HG03571 (cell line): ENCODE data around the gene GYG1.
"Not testable (repeated sequence)": the region's sequence is repeated elsewhere in the genome, so short reads cannot be mapped to it uniquely, and the experiment has no call there.

Source experiments
- ATAC-seq: cut with Tn5 transposase; IDR thresholded peaks from one replicate; pipeline ENCODE4 v1.9.1; 2021; ENCODE audit not compliant: unreplicated experiment

Gene GYG1

DNA sequence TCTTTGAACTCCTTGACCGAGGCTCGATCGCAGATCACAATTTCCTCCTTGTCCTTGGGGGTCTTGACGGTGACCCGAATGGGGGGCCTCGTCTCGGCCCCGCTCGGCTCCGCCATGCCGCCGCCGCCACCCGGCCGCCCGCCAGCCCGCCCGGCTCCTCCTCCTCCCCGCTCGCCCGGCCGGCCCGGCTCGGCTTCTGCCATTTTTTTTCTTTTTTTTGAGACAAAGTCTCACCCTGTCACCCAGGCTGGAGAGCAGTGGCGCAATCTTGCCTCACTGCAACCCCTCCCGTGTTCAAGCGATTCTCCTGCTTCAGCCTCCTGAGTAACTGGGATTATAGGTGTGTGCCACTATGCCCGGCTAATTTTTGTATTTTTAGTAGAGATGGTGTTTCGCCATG is 3.8 kb upstream of the GYG1 start:
- ATAC-seq = not testable (repeated sequence)

DNA sequence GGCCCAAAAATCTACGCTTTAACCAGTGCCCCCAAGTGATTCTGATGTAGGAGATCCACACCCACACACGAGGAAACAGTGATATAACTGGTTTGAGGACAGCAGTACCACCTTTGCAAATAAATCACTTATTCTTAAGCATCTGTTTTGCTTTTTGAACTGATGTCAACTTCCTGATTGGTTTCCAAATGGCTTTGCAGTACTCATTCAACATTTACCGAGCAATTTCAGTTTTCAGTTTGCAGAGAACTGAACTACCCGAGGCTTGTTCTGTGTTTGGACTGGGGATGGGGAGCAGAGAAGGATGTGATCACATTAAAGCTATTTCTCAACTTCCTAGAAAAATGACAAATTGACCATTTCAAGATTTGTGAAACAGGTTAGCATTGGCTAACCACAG is 1.1 kb upstream of the GYG1 start:
- ATAC-seq = peak; percentile 29

DNA sequence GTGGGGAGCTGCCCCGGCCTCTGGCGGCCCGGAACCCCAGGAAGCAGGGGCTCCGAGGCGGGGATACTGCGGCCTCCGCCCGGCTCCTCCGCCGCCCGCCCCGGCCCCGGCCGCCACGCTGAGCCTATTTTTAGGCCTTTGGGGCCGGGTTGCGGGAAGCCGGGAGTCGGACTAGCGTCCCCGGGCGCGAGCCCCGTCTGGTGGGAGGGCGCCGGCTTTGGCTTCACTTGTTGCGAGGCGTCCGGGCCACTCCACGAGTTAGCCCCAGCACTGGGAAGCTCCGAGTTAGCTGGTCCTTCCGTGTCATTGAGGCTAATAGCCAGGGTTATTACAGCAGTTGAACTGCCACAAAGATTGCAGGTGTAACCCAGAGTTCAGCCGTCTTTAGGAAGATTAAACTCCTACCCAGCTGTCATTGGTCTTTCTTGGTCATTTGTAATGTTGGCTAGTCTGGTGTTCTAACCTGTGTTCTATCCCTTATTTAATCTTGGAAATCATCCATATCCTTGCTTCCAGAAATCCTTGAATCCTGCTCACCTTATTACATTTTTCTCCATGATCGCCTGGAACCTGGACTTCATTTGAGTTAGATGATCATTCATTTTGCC is 791 bp downstream of the GYG1 start:
- ATAC-seq = peak; percentile 18

DNA sequence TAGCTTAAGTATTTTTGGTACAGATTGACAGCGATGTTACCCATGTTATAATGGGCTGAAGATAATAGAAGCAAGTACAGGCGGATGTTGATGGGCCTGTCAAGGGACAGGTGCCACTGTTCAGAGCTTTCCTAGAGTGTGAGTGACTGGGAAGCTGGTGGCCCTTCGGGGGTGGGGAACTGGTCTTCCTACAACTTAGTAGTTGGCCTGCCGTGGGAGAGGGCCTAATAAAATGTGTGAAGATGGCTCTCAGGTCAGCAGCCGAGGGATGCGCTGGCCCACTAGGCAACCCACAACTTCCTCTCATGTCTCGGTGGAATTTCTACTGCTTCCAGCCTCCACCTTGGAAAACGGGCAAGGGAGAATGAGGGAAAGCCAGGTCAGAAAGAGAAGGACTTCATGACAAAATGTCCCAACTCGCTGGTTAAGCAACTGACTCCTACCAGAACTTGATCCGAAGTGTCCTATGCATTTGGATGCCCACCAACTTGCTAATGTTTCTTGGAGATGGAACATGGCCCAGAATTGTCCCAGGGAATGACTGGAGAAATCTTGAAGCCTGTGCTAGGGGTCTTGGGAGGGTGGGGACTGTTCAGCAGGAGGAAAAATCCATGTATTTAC is 1.4 kb downstream of the GYG1 start:
- ATAC-seq = no peak

DNA sequence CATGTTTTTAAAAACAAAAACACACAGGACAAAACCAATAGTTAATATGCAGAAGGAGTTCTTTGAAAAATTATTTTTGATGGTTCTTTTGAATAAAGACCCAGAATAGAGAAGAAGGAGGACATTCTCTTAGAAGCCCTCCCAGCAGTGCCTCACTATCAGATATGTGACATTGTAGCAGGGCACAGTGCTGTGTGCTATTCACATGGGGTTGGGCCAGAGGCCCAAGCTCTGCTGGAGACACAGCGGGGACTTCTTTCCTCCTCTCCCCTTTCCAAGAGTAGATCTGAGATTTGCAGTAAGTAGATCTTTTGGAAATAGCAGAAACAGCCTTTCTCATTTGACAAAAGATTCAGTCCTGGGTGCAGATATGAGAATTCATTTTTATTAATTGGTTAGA is 6.3 kb downstream of the GYG1 start:
- ATAC-seq = no peak

DNA sequence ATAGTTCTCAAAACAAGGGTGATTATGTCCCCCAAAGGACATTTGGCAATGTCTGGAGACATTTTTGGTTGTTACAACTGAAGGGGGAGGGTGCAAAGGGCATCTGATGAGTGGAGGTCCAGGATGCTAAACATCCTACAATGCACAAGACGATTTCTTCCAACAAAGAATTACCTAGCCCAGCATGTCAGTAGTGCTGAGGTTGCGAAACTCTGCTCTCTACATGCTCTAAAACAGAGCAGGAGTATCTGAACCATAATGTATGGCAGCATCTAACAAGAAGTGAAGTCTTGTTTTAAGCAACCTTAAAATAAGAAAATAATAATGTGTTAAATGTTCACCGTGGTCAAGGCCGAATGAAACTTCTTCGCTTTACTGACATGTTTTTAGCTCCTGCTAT is 7.0 kb downstream of the GYG1 start:
- ATAC-seq = no peak

DNA sequence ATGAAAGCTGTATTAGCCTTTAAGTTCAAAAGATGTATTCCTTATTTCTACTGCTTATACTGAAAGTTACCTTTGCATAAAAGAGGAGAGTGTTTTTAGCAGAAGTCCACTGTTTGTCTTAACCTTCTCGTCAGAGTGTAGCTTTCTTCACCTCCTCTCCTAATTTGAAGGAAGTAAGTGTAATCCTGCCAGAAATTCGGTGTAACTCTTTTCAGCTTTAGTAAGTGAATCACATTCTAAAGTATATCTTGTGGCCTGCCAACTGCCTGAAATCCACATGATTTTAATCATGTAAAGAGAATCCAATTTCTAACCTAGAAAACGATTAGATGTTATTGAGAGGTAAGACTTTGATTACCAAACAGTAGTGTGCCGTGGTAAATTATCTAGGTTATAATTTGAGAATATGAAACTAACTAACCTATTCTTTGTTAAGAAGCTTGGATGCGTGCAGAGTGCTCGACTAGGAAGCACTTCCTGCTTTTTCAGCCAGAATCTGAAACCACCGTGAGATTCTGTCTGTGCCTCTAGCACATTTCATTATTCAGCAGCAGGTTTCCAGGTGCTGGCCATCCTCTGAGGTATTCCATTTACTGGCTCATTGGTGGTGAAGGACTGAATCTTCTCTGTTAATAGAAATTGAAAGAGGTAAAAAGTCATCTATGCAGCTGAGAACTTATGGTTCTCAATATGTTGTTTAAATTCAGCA is 7.5 kb downstream of the GYG1 start:
- ATAC-seq = no peak

DNA sequence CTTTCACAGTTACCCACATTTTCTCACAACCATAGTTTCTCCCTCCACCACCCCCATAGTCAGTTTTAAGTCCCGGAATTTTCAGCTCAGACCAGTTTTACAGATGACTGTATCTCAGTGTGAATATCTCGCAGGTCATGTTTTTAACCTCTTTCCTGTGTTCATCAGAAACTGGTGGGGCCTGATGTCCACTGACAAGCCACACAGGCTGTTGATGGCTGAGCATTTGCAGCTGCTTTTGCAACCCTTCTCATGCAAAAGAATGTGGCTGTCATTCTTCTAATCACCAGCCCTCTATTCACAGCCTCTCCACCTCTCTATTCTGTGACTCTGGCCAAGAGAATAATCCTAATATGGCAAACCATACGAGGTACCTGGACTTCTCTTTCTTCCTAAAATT is 8.5 kb downstream of the GYG1 start:
- ATAC-seq = no peak

DNA sequence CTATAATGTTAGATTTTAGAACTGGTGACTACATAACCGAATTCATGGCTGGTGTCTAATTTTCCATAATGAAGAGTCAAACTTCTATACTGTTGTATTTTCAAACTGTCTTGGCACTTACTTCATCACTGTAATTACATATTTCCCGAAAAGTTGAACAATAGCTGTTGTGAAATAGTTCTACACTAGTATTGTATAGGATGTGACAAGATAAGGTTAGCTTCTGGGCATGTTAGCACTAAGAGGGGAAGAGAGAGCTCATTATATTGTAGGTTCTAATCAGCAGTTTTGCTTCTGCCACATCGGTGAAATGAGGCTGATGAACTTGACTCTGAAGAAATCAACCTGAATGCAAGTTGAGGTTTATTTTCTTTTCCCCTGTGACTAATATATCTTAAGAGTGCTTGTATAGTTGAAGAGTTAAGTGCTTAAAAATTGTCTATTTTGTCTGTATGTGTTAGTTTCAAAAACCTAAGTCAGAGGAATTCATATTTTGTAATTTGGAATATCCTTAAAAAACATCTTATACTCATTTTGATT is 8.9 kb downstream of the GYG1 start:
- ATAC-seq = no peak

DNA sequence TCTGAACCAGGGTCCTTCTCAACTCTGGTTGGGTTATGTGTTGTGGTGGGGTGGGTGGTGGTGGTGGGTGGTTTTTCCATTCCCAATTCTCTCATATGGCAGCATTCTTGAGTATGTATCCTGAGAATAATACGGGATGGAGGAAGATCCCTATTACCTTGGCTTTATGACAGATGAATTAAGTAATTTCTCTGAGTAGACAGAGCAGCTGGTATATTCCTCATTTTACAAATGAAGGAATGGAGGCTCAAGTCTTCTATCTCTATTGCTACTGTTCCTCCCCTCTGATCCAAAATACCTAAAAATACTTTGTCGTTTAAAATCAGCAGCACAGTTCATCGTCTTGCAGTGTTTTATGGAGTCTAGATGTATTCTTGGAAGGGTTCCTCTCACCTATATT is 10.4 kb downstream of the GYG1 start:
- ATAC-seq = no peak

DNA sequence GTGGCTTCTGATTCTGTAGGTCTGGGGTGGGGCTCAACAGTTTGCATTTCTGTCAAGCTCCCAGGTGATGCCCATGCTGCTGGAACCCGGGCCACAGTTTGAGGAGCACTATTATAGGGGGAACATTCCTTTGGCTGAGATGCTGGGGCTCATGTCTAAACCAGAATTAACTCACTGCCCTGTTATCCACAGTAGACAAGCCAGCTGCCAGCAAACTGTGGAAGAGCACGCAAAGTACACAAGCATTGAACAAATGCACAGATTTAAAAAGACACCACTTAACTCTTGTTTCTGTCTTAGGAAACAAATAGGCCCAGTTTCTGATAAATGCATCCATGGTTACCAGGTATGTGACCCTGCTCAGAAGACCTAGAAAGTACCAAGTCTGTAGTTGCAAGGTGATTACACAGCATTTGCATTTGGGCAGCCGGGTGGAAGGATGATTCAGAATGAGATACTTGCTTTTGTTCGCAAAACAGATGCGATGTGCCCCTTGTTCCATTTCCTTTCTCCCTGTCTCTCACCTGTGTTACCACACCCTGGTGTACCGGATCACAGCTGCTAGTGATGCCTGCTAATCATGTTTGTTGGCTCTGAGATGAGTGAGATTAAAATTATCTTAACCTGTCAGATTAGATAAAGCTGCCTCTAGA is 12.4 kb downstream of the GYG1 start:
- peak; percentile 81 for ATAC-seq

DNA sequence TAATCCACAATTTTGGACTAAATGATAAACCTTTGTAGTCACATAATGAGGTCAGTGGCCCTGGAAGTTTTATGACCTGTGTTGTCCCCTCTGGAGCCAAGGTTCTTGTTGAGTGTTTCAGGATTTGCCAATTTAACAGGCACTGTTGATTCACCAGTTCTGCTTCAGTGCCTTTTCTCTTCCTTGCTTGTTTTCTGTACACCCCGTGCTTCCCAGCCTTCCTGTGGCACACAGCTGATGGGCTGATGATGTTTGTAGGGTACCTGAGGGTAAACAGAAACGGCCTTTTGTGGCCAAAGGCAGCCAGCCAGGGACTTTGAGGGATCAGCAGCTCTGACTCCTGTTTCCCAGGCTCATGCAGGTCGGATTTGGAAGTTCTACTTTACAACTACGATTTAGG is 13.3 kb downstream of the GYG1 start:
- no peak for ATAC-seq

DNA sequence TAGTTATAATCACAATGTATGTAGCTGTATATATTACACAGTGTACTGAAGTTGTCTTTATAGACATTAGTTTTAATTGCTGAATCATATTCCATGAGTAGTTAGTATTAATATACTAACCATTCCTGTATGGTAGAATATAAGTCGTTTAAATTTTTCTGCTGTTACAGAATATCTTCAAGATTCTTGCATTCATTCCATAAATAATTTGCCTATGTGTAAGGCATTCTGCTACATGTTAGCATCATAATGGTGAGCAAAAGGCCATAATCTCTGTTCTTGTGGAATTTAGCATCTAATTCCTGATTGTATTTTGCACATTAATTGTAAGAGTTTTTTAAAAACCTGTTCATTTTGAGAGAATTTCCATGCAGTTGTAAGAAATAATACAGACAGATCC is 14.1 kb downstream of the GYG1 start:
- no peak for ATAC-seq

DNA sequence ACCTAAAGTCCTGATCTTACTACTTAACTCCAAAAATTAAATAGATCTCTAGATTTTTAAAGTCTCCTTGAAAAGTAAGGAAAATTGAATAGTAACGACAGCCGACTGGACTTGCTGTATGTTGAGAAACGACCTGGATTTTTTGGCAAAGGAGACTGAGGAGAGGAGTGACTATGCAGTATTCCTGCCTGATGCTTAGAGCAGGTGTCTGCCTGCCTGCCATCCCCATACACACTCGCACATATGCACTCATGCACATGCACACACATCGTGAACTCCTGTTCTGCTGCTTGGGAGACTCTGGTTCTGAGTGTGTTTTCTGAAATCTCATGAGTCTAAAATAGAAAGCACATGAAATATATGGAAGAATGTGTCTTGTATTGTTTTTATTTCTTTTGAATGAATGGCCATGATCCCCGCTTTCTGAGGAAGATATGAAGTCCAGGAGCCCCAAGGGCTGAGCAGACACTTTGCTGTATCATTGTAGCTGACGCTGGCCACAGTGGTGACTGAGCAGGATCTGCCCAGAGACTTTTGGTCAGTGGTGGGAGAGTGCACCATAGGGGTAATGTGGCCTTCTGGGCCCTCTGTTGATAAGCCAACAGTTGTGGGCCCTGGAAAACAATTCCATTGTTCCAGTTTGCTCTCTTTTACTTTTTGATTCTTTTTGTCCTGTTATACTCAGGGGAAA is 16.4 kb downstream of the GYG1 start:
- ATAC-seq = no peak

DNA sequence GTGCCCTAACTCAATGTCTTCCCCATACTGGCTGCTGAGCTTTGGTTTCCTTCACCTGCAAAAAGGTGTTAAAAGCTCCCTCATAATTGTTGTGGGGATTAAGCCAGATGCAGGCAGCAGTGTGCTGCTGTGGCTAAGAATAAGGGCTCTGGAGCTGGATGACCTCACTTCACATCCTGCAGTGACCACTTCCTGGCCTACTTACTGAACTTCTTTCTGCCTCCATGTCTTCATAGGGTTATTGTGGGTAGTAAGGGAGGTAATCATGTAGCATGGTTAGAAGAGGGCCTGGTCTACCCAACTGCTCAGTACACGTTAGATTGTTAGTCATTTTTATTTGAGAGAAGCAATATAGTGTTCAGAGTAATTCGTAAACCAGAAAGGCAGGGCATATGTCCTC is 18.4 kb downstream of the GYG1 start:
- ATAC-seq = peak; percentile 90

DNA sequence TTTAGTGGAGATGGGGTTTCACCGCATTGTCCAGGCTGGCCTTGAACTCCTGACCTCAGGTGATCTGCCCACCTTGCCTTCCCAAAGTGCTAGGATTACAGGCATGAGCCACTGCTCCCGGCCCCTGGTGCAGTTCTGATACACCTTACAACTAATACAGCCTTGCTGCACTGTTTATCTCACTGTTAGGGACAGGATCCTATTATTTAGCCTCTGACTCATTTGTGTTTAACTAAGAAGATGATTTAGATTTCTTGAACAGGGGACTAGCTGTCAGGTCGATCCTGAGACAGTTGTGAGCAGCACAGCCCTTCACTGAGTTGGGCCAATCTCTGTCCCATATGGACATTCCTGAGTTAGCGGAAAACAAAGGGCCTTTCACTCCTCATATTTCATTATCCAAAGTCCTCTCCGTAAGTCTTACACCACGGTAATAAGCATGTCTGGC is 19.2 kb downstream of the GYG1 start:
- no peak for ATAC-seq

DNA sequence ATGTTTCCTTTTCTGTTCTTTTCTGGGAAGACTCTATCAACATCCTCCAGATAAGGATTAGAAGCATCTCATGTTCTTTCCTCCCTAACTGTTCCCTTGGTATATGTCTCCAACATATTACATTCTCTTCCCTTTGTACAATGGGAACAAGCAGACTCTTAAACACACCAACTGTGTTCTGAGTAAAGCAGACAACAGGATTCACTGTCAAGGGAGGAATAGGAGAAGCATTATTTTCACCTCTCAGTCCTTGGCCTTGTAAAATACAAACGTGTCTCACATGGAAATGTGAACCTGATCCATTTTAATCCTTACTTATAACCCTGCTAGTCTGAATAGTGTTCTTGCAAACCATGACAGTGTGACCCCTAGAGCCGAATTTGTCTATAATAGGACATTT is 19.6 kb downstream of the GYG1 start:
- no peak for ATAC-seq

DNA sequence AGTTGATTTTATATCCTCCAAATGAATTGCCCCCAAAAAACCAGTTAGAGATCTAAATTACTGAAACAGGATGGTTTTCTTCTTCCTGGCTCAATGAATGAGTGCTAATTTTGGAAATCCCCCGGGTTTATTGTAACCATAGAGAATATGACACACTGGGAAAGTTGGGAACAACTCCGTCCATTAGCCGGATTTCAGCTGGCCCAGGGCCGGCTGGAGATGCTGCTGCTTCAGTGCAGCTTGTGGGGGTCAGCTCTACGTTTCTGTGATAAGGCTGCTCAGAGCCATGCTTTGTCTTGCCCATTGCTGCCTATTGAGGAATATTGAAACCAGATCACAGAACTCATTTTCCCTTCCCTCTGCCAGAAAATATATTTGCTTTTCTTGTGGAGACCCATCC is 20.3 kb downstream of the GYG1 start:
- no peak for ATAC-seq

DNA sequence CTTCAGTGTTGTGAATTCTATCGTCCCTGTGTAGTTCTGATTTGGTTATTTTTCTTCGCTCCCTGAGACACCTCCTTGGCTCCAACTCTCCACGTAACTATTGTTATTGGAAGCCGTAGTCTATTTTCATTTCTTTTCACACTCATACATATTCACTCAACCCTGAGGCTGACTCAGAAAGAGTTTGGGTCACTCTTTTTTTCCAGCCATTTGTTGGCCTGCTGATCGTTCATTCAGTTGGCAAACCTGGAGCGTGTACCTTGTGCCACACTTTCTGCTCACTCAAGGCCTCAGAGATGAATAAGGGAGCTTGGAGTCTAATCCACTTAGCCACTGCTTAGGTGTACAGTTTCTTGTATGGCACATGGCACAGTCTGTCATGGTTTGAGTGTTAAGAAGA is 22.4 kb downstream of the GYG1 start:
- ATAC-seq = no peak

DNA sequence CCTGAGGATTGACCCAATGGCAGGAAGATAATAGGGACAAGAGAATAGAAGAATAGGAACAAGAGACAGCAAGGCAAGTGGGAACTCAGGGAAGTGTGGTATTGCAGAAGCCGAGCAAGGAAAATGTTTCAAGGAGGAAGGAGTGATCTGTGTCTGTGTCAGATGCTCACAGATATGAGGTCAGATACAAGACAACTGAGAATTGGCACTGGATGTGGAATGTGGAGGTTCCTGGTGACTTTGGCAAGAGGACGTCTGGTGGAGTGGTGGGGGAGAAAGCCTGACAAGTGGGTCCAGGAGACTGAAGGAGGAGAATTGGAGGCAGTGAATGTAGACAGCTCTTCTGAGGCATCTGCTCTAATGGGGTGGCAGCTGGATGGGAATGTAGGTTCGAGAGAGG is 24.1 kb downstream of the GYG1 start:
- ATAC-seq = no peak

DNA sequence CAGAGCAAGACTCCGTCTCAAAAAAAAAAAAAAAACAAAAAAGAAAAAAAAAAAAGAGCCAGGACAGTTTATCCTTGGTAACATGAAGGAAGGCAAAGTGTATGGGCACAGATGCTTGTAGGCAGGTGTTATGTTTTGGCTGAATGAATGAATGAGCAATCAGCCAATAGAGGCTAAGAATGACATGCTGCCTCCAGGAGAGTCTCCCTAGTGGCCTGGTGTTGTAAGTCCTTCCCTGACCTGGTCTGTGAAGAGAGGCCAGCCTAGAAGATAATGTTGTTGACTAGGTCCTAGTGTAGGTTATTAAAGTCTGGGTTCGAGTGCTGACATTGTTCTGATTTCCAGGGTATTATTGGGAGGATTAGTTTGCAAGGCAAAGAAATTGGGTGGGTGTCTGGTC is 24.9 kb downstream of the GYG1 start:
- ATAC-seq = no peak
